ENCODE results near the gene WIPF3.

The WIPF3 gene

GRCh38 chr7:29806995-29807841 lies 910 bp downstream of the WIPF3 start:
- Histone ChIP-seq H3K4me3 (ENCODE audit: low read length) (no peak overlapping the region), H3K4me2 (ENCODE audit: low read length) (no peak overlapping the region), H4K20me1 (ENCODE audit: control insufficient read depth, insufficient read depth, low read depth, low read length) (no peaks in the 10 kb centered on the region), H3F3A (ENCODE audit: control insufficient read depth, insufficient read depth) (no peaks in the 10 kb centered on the region), H3K79me2 (ENCODE audit: control insufficient read depth, low read length) (no peaks in the 10 kb centered on the region), H3K9me3 (ENCODE audit: control insufficient read depth, insufficient read depth, low read length) (no peaks in the 10 kb centered on the region), H3K36me3 (ENCODE audit: control insufficient read depth, low read length) (no peaks in the 10 kb centered on the region), H3K4me1 (ENCODE audit: control insufficient read depth, low read length) (no peaks in the 10 kb centered on the region), H3K27me3 (ENCODE audit: control insufficient read depth, low read length) (peaks cover 8% of the 10 kb centered on the region), H3K9me2 (replicated peaks; ENCODE audit: control insufficient read depth, low read length) (no peaks in the 10 kb centered on the region), H3K27ac (ENCODE audit: low read depth, low read length) (no peak overlapping the region)
- no peak for TF ChIP-seq CTCF (IDR thresholded peaks at IDR 0.05; ENCODE audit: low read depth, low read length, poor library complexity, severe bottlenecking)
- TF ChIP-seq EZH2phosphoT487 (IDR thresholded peaks at IDR 0.05; ENCODE audit: borderline replicate concordance, low read length), result no peak

GRCh38 chr7:29808075-29808801 lies 1.9 kb downstream of the WIPF3 start:
- H3K9me3 ChIP-seq (ENCODE audit: control insufficient read depth, insufficient read depth, low read length), result no peaks in the 10 kb centered on the region
- H3K4me1 ChIP-seq (ENCODE audit: control insufficient read depth, low read length), result no peaks in the 10 kb centered on the region
- H3K27me3 ChIP-seq (ENCODE audit: control insufficient read depth, low read length), result peaks cover 12% of the 10 kb centered on the region
- H3K36me3 ChIP-seq (ENCODE audit: control insufficient read depth, low read length), result no peaks in the 10 kb centered on the region
- H3K9me2 ChIP-seq (replicated peaks; ENCODE audit: control insufficient read depth, low read length), result no peaks in the 10 kb centered on the region
- no peaks in the 10 kb centered on the region for H3F3A ChIP-seq (ENCODE audit: control insufficient read depth, insufficient read depth)
- no peak overlapping the region for H3K27ac ChIP-seq (ENCODE audit: low read depth, low read length)
- no peak overlapping the region for H3K4me2 ChIP-seq (ENCODE audit: low read length)
- H3K4me3 ChIP-seq (ENCODE audit: low read length), result no peak overlapping the region
- no peaks in the 10 kb centered on the region for H4K20me1 ChIP-seq (ENCODE audit: control insufficient read depth, insufficient read depth, low read depth, low read length)
- TF ChIP-seq EZH2phosphoT487 (IDR thresholded peaks at IDR 0.05; ENCODE audit: borderline replicate concordance, low read length) (no peak), CTCF (IDR thresholded peaks at IDR 0.05; ENCODE audit: low read depth, low read length, poor library complexity, severe bottlenecking) (no peak)
- H3K79me2 ChIP-seq (ENCODE audit: control insufficient read depth, low read length), result no peaks in the 10 kb centered on the region

GRCh38 chr7:29809533-29810155 lies 3.3 kb downstream of the WIPF3 start:
- Histone ChIP-seq H3K4me2 (ENCODE audit: low read length) (no peak overlapping the region), H3K27me3 (ENCODE audit: control insufficient read depth, low read length) (peaks cover 18% of the 10 kb centered on the region)
- TF ChIP-seq EZH2phosphoT487 (IDR thresholded peaks at IDR 0.05; ENCODE audit: borderline replicate concordance, low read length), result no peak
- TF ChIP-seq CTCF (IDR thresholded peaks at IDR 0.05; ENCODE audit: low read depth, low read length, poor library complexity, severe bottlenecking), result no peak

More at GRCh38 chr7:29809533-29810155, 3.3 kb downstream of the WIPF3 start:
- Histone ChIP-seq H3K79me2 (ENCODE audit: control insufficient read depth, low read length) (no peaks in the 10 kb centered on the region), H3K36me3 (ENCODE audit: control insufficient read depth, low read length) (no peaks in the 10 kb centered on the region), H3K27ac (ENCODE audit: low read depth, low read length) (no peak overlapping the region), H3F3A (ENCODE audit: control insufficient read depth, insufficient read depth) (no peaks in the 10 kb centered on the region), H3K4me3 (ENCODE audit: low read length) (no peak overlapping the region), H3K9me3 (ENCODE audit: control insufficient read depth, insufficient read depth, low read length) (no peaks in the 10 kb centered on the region), H4K20me1 (ENCODE audit: control insufficient read depth, insufficient read depth, low read depth, low read length) (no peaks in the 10 kb centered on the region), H3K4me1 (ENCODE audit: control insufficient read depth, low read length) (no peaks in the 10 kb centered on the region), H3K9me2 (replicated peaks; ENCODE audit: control insufficient read depth, low read length) (no peaks in the 10 kb centered on the region)
